ENCODE data around the gene MATN1.

Gene MATN1

GRCh38 chr1:30741239-30741894, 18.0 kb upstream of the MATN1 start:
- DNase-seq (ENCODE audit: low spot score) = no peak
- TF ChIP-seq CTCF (IDR thresholded peaks at IDR 0.05; ENCODE audit: extremely low read depth, insufficient read depth, missing control alignments) = no peak
- in situ Hi-C loops (cut with MboI; ENCODE audit: low pct_unique_long_range_greater_than_20kb, low sequenced_read_pairs, unreplicated experiment) = loop anchor here (5.0 kb wide), 1 partner anchor 36 kb away; no protein-coding TSS in a partner anchor

- in situ Hi-C loops (cut with MboI; ENCODE audit: low pct_unique_long_range_greater_than_20kb, low sequenced_read_pairs, unreplicated experiment) = loop anchor here (5.0 kb wide), 1 partner anchor 37 kb away; no protein-coding TSS in a partner anchor
Measured at GRCh38 chr1:30740251-30741238, 17.2 kb upstream of the MATN1 start.

GRCh38 chr1:30739601-30740000, 16.2 kb upstream of the MATN1 start:
- in situ Hi-C loops (cut with MboI; ENCODE audit: low pct_unique_long_range_greater_than_20kb, low sequenced_read_pairs, unreplicated experiment) = no loop called here
- TF ChIP-seq CTCF (IDR thresholded peaks at IDR 0.05; ENCODE audit: extremely low read depth, insufficient read depth, missing control alignments) = no peak

More at GRCh38 chr1:30740251-30741238, 17.2 kb upstream of the MATN1 start:
- no peak for DNase-seq (ENCODE audit: low spot score)
- TF ChIP-seq CTCF (IDR thresholded peaks at IDR 0.05; ENCODE audit: extremely low read depth, insufficient read depth, missing control alignments) = no peak

GRCh38 chr1:30738715-30739559, 15.6 kb upstream of the MATN1 start:
- no peak for DNase-seq (ENCODE audit: low spot score)
- no peak for TF ChIP-seq CTCF (IDR thresholded peaks at IDR 0.05; ENCODE audit: extremely low read depth, insufficient read depth, missing control alignments)
- in situ Hi-C loops (cut with MboI; ENCODE audit: low pct_unique_long_range_greater_than_20kb, low sequenced_read_pairs, unreplicated experiment) = no loop called here

More at GRCh38 chr1:30739601-30740000, 16.2 kb upstream of the MATN1 start:
- no peak for DNase-seq (ENCODE audit: low spot score)

- DNase-seq (ENCODE audit: low spot score) = no peak
- TF ChIP-seq CTCF (IDR thresholded peaks at IDR 0.05; ENCODE audit: extremely low read depth, insufficient read depth, missing control alignments) = no peak
- in situ Hi-C loops (cut with MboI; ENCODE audit: low pct_unique_long_range_greater_than_20kb, low sequenced_read_pairs, unreplicated experiment) = no loop called here
Measured at GRCh38 chr1:30738040-30738714, 14.8 kb upstream of the MATN1 start.

All from GM13977 (cell line).